GM13977 (cell line): ENCODE results near the gene BCL7A.

ENCODE experiments used
- DNase-seq: peaks from one replicate; pipeline ENCODE4 v3.0.0; 2012; ENCODE audit warnings: low spot score
- in situ Hi-C: fragments of 300-500 bp; cut with MboI; formaldehyde crosslinking; loops from one replicate; pipeline ENCODE4 v1.12.0; 2022; ENCODE audit warnings: low sequenced_read_pairs, low pct_unique_long_range_greater_than_20kb, mixed read lengths, inconsistent platforms; ENCODE audit not compliant: unreplicated experiment
- TF ChIP-seq, protein P1 (sequence below): IDR thresholded peaks from 2 replicates; pipeline ENCODE4 v1.5.1; 2012; ENCODE audit warnings: mild to moderate bottlenecking, control low read depth; ENCODE audit not compliant: insufficient read depth; ENCODE audit errors: extremely low read depth, missing control alignments

BCL7A gene

DNA sequence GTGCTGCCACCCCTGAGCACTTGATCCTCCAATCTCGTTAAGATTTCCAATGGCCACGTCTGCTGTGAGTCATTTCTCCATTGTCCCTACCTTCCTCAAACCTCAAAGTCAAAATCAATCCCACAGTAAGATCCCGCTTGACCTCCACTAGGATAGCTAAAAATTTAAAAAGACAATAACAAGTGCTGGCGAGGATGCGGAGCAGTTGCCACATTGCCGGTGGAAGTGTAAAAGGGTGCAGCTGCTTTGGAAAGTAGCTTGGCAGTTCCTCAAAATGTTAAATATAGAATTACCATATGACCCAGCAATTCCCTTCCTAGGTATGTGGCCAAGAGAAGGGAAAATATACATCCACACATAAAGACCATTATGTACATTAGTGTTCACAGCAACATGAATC is 9.5 kb upstream of the BCL7A start:
- no peak for DNase-seq
- in situ Hi-C loops, result no loop called here
- TF ChIP-seq, protein P1, sequence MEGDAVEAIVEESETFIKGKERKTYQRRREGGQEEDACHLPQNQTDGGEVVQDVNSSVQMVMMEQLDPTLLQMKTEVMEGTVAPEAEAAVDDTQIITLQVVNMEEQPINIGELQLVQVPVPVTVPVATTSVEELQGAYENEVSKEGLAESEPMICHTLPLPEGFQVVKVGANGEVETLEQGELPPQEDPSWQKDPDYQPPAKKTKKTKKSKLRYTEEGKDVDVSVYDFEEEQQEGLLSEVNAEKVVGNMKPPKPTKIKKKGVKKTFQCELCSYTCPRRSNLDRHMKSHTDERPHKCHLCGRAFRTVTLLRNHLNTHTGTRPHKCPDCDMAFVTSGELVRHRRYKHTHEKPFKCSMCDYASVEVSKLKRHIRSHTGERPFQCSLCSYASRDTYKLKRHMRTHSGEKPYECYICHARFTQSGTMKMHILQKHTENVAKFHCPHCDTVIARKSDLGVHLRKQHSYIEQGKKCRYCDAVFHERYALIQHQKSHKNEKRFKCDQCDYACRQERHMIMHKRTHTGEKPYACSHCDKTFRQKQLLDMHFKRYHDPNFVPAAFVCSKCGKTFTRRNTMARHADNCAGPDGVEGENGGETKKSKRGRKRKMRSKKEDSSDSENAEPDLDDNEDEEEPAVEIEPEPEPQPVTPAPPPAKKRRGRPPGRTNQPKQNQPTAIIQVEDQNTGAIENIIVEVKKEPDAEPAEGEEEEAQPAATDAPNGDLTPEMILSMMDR, result no peak

DNA sequence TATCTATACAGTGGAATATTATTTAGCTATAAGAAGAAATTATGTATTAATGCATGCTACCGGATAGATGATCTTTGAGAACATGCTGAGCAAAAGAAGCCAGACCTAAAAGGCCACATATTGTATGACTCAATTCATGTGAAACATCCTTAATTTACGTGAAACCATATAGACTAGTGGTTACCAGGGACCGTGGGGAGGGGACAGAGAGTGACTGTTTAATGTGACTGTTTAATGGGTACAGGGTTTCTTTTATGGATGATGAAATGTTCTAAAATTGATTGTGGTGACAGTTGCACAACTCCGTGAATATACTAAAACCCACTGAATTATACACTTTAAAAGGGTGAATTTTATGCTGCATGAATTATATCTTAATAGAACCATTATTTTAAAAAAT is 8.5 kb upstream of the BCL7A start:
- in situ Hi-C loops, result no loop called here
- DNase-seq, result no peak
- TF ChIP-seq, protein P1, result no peak

DNA sequence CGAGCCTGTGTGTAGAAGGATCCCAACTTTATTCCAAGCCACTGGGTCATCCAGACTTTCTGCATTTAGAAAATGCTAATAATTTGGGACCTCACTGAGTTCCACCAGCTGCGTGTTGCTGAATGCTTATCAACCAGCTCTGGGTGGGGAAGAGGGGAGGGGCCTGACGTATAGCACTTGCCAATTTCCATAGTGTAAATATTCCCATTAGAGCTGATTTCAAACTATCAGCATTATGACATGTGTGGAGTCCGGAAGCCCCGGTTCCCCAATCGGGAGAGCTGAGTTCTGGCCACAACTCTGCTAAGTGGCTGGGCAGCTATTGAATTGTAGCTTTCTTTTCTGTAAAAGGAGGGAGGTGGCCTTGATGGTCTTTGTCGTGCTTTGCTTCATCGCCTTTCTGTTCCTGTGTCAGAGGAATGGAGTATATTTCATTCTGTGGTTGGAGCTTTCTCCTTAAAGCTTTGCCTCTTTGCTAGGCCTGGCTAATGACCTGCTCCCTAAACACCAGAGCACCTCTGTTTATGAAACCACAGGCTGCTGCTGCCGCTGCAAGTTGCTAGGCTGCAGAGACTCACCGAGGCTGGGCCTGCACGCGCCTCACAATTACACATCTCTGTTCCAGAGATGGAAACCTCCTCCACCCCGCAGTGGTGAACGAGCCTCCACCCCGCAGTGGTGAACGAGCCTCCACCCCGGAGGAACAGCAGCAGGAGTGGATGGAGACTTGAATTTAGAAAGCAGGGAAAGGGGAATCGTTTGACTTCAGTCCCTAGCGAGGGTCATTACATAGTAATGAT is 7.7 kb upstream of the BCL7A start:
- TF ChIP-seq, protein P1, result no peak
- in situ Hi-C loops, result no loop called here
- DNase-seq, result no peak

DNA sequence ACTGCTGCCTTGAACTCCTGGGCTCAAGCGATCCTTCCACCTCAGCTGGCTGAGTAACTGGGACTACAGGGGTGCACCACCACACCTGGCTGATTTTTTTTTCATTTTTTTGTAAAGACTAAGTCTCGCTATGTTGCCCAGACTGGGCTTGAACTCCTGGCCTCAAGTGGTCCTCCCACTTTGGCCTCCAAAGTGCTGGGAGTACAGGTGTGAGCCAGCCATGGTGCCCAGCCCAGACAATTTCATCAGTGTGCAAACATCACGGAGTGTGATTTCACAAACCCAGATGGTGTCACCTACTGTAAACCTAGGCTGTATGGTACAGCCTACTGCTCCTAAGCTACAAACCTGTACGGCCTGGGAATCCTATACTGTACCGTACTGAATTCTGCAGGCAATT is 6.9 kb upstream of the BCL7A start:
- TF ChIP-seq, protein P1, result no peak
- DNase-seq, result no peak
- in situ Hi-C loops, result no loop called here

DNA sequence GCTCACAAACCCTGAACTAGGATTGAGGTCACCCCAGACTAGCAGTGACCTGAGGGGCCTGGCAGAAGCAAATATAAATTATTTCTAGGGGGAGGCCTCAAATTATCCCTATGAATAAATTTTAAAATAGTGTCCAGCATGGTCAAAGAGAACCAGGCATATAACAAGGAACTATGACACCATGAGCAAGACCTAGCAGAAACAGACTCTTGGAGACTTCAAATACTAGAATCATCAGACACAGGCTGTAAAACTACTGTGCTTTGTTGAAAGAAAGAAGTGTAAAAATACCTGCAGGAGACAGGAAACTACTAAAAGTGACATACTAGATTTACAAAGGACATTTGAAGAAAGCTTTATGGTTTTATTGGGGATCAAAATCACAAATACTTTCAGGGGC is 3.2 kb upstream of the BCL7A start:
- TF ChIP-seq, protein P1, result no peak
- in situ Hi-C loops, result no loop called here

DNA sequence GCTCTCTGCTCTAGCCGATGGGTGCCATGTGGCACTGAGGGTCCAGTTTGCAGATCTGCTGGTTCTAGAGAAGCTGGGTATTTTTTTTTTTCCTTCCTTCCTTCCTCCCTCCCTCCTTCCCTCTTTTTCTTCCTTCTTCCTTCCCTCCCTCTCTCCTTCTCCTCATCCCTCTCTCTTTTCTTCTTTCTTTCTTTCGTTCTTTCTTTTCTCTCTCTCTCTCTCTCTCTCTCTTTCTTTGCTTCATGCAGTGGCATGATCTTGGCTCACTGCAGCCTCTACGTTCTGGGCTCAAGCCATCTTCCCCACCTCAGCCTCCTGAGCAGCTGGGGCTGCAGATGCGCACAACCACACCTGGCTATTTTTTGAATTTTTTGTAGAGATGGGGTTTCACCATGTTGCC is 2.7 kb upstream of the BCL7A start:
- DNase-seq, result no peak
- TF ChIP-seq, protein P1, result no peak
- in situ Hi-C loops, result no loop called here

More for the DNA sequence above, 3.2 kb upstream of the BCL7A start:
- no peak for DNase-seq
